ENCODE data around the gene ATG4D.
A peak's percentile ranks its signal among the peaks of the same experiment; 100 is the strongest.

ATG4D gene

GRCh38 chr19:10582091-10582490 is 38.4 kb downstream of the ATG4D start:
- DNase-seq, result no peak

DNA sequence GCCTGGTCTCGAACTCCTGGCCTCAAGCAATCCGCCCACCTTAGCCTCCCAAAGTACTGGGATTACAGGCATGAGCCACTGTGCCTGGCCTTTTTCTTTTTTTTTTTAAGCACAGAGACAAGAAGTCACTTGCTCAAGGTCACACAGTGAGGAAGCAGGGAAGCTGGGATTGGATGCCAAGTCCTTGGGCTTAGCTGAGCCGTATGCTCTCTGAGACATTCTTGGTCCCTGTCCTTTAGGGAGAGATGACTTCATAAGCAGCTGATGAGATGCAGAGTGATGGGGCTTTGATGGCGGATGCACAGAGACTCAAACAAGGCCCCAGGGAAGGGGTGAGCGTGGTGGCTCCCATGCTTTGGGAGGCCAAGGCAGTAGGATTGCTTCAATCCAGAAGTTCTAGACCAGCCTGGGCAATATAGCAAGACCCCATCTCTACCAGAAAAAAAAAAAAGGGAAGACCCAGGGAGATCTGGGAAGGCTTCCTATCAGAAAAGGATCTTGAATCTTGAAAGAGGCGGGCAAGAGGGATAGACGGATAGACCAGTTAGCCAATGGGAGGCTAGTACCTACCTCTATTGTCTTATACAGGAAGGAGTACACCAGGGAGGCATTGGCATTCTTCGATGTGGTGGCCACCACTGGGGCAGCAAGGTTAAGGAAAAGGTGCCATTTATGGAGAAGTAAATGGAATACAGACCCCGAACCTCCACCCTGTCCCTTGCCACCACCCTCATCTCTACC is 39.5 kb downstream of the ATG4D start:
- no peak for DNase-seq

- DNase-seq, result no peak
These were observed 42.7 kb downstream of the ATG4D start for GRCh38 chr19:10586396-10586795.

DNA sequence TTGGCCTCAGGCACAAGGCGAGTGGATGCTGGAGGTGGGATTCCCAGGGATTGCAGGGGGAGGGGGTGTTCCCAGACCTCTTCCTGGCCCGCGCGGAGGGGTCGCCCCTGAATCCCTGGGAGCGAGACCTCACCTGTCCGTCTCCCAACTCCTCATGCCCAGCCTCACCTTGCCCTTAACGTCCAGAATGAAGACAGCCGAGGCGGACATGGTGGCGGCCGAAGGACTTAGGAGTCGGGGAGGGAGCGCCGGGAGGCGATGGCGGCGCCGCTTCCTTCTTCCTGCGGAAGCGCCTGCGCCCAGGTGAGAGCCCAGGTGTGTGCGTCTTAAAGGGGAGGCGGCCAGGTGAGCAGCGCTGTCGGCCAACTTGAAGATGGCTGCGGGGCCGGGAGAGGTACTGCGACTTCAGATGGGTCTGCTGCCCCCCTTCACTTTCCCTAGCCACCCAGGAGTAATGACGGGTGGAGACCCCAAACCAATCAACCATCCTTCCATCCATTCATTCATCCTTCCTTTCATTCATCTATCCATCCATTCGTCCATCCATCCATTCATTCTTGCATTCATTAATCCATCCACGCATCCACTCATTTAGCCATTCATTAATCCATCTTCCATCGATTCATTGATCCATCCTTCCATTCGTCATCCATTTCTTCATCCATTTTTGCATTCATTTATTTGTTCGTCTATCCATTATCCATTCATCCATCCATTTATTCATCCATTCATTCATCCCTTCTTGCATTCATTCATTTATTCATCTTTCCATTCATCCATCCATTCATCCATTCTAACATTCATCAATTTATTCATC is 43.5 kb downstream of the ATG4D start, which contains the start of gene AP1M2:
Gene AP1M2, minus strand, starts transcription at position 291 of the 817 bp plus-strand sequence. Its CDS starts 81 bp downstream, at position 210.
- DNase-seq, result no peak

DNA sequence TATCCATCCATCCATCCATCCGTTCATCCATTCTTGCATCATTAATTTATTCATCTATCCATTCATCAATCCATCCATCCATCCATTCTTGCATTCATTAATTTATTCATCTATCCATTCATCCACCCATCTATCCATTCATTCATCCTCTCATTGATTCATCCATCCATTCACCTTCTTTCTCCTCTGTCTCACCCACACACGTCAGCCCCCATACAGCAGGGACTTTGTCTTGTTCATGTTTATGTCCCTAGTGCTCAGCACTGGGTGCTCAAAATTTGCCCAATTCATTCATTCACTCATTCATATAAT is 44.1 kb downstream of the ATG4D start:
- DNase-seq, result no peak

DNA sequence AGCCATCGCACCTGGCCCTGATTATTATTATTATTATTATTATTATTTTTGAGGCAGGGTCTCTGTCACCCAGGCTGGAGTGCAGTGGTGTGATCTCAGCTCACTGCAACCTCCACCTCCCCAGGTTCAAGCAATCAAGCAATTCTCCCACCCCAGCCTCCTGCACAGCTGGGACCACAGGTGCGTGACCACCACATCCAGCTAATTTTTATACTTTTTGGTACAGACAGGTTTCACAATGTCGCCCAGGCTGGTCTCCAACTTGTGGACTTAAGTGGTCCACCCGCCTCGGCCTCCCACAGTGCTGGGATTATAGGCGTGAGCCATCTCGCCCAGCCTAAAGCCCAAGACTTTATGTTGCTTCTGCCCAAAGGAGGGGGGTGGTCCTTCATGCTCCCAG is 49.4 kb downstream of the ATG4D start:
- no peak for DNase-seq

GRCh38 chr19:10593820-10594637 is 50.3 kb downstream of the ATG4D start:
- no peak for DNase-seq

DNA sequence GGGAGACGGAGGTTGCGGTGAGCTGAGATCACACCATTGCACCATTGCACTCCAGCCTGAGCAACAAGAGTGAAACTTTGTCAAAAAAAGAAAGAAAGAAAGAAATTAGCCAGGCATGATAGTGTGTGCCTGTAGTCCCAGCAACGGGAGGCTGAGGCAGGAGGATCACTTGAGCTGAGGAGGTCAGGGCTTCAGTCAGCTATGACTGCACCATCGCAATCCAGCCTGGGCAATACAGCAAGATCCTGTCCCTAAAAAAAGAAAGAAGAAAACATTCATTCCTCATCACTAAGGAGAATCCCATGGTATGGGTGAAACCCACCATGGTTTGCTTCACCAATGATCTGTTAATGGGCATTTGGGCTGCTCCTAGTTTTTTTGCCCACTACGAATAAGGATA is 56.4 kb downstream of the ATG4D start:
- DNase-seq, result no peak

GRCh38 chr19:10601999-10602329 is 58.3 kb downstream of the ATG4D start:
- DNase-seq, result no peak

DNA sequence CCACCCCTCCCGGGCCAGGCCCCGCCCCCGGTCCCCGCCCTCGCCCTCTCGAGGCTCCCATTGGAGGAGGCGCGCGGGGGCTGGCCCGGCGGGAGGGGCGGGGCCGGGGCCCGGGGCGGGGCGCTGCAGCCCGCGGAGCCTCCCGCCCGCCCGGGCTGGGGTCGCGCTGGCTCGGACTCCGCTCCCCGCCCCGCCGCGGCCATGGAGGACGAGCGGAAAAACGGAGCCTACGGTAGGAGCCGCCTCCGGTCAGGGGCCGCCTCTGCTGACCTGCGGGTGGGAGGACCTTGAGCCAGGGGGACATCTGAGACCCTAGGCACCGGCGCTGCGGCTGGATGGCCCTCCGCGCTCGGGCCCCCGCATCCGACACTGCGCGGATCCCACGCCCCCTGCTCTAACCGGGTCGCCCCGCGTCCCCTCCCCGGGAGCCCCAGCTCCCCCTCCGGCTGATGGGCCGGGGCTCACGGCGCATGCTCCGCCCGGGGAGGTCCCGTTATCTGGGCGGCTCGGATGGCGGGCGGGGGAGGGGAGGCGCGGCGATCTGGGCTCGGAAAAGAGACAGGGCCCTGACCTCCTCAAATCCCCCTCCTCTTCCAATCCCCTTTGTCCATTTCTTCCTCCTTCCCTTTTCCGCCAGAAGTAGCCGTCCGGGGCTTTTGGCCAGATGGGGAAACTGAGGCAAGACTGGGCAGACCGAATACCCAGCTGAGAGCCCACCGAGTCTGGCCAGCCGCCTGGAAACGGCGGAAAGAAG is 58.8 kb downstream of the ATG4D start:
- peak; percentile 57 to 69 for DNase-seq

All from Kasumi-1 (cell line).